Lower leg skin (tissue), 4 donors: ENCODE results near the gene NOX4. TPM values are rescaled to one million over a fixed set of nuclear protein-coding genes. Genes with fewer than 3 reads are reported as not detected.
A peak's percentile ranks its signal among the peaks of the same experiment; 100 is the strongest.

Source experiments
- DNase-seq, 2 donors: peaks; one replicate each; pipeline ENCODE4 v3.0.0-alpha.2; 2019; ENCODE audit warnings: low spot score in 2 of 2
- H3K4me3 ChIP-seq: fragments of 200-600 bp; sonication (generic); 2 replicates; pipeline ENCODE4 v1.5.1; 2017; ENCODE audit warnings: mild to moderate bottlenecking, low read depth; ENCODE audit not compliant: poor library complexity, severe bottlenecking
- POLR2A ChIP-seq, 2 donors: fragments of 450-650 bp; IDR thresholded peaks; one replicate each; pipeline ENCODE4 v1.6.1; 2016 to 2017; ENCODE audit warnings: antibody characterized with exemption in 2 of 2, mild to moderate bottlenecking in 1 of 2, moderate library complexity in 1 of 2
- WGBS, 2 donors: methylation state at CpG; one replicate each; pipeline ENCODE4 v1.1.5; 2018; 5-methylcytosine and 5-hydroxymethylcytosine counted together
- intact Hi-C: fragments of 100-400 bp; cut with DNase I; formaldehyde crosslinking; loops from one replicate; pipeline ENCODE4 v1.15.0; 2023; ENCODE audit warnings: low total_unique reads
- total RNA-seq, 4 donors: library from RNA; depleted of rRNA; stranded (reverse); fragments of >200 nt; gene quantifications; one replicate each; pipeline ENCODE4 v1.1.0, GENCODE V29; 2016
- TF ChIP-seq, protein P1 (sequence below), 3 donors: fragments of 450-650 bp; IDR thresholded peaks; one replicate each; pipeline ENCODE4 v1.5.1; 2016; ENCODE audit warnings: antibody characterized with exemption in 3 of 3, mild to moderate bottlenecking in 3 of 3, moderate library complexity in 2 of 3

The NOX4 gene
- total RNA-seq, 4 donors from 2014 or later: 1.2 to 8.3 (median 2.8) TPM

- TF ChIP-seq, protein P1, sequence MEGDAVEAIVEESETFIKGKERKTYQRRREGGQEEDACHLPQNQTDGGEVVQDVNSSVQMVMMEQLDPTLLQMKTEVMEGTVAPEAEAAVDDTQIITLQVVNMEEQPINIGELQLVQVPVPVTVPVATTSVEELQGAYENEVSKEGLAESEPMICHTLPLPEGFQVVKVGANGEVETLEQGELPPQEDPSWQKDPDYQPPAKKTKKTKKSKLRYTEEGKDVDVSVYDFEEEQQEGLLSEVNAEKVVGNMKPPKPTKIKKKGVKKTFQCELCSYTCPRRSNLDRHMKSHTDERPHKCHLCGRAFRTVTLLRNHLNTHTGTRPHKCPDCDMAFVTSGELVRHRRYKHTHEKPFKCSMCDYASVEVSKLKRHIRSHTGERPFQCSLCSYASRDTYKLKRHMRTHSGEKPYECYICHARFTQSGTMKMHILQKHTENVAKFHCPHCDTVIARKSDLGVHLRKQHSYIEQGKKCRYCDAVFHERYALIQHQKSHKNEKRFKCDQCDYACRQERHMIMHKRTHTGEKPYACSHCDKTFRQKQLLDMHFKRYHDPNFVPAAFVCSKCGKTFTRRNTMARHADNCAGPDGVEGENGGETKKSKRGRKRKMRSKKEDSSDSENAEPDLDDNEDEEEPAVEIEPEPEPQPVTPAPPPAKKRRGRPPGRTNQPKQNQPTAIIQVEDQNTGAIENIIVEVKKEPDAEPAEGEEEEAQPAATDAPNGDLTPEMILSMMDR (IDR thresholded peaks at IDR 0.05): no peak
- intact Hi-C loops: no loop called here
- no peak overlapping the region for H3K4me3 ChIP-seq
- DNase-seq: no peak
- WGBS, 2 donors: 76 to 85% methylated on average over 2 of the region's 2 CpGs
Measured at GRCh38 chr11:89503422-89503821, 12.2 kb upstream of the NOX4 start.

DNA sequence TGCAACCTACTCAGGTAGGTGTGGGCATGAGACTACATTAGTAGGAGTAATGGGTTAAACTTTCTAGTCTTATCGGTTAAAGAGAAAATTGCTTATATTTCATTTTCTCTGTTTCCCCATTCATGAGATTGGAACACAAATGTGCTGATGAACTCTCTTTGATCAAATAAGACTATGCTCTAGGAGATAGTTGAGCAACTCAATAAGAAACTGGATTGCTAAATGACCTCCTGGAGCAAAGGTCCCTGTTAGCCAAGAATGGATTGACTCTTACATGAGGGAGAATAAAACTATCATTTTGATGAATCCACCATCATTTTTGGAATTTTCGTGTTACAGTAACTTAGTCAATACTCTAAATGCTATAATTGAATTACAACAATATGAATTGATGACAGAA is 11.1 kb upstream of the NOX4 start:
- DNase-seq: no peak
- TF ChIP-seq POLR2A (IDR thresholded peaks at IDR 0.05): no peak
- TF ChIP-seq, protein P1 (IDR thresholded peaks at IDR 0.05): no peak
- H3K4me3 ChIP-seq: no peak overlapping the region
- intact Hi-C loops: no loop called here
- WGBS, 2 donors: 88% methylated on average over 2 of the region's 2 CpGs

DNA sequence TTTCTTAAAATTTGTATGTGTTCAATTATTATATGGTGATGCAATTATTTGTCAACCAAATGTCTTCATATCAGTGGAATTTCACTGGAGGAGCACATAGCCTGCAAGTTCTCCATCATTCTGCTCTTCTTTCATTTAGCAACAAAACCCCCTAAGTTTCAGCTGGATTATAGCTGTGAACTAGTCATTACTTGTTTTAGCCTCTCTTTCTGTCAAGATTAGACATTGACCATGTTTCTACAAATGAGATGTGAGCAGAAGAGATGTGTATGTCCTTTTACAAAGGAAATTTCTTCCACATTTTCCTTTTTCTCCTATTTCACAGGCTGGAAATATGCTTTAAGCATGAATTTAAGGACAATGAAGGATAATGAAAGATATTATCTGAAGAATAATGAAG is 9.2 kb upstream of the NOX4 start:
- TF ChIP-seq, protein P1 (IDR thresholded peaks at IDR 0.05): no peak
- no peak for TF ChIP-seq POLR2A (IDR thresholded peaks at IDR 0.05)
- intact Hi-C loops: no loop called here
- no peak overlapping the region for H3K4me3 ChIP-seq
- DNase-seq: no peak

DNA sequence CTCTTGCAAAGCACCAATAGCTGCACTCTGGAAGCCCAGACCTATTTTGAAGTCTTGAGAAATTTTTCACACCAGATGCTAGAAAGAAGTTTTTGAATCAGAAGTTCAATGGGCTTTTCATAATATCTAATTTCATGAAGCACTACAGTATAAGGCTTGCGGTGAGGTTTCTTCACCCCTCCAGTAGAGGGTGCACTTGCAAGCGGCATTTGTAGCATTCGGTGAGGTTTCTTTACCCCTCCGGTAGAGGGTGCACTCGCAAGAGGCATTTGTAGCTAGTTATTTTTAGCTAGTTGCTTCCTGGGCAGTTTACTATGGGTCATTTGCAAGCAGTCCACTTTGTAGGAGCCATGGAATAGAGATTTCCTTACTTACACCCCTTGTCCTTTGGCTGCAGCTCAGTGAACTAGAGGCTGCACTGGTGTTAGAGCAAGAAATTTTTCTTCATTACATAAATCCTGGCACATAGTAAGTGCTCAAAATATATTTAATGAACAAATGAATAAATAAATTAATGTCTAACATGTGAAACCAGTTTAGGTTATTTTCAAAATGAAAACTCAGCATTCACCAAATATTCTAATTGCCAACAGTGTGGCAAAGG is 7.8 kb upstream of the NOX4 start:
- TF ChIP-seq, protein P1 (IDR thresholded peaks at IDR 0.05): no peak
- TF ChIP-seq POLR2A (IDR thresholded peaks at IDR 0.05): no peak
- no peak overlapping the region for H3K4me3 ChIP-seq
- DNase-seq: no peak
- 87 to 94% methylated on average over 5 of the region's 5 CpGs for WGBS, 2 donors
- intact Hi-C loops: no loop called here

DNA sequence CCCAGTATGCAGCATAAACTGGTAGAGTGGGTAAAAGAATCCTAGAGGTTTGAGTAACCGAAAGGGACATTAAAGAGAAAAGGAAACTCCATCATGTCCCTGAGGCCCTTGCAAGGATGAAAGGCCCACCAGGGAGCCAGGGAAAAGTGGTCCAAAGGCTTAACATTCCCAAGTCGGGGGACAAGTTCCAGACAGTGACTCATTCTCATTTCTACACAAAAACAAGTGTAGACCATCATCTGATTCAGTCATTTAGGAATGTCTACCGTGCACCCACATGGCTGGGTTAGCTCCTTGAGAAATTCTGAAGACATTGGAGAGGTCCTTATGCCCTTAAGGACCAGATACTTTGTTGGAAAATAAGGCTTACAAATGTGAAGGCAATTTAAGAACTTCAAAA is 4.8 kb upstream of the NOX4 start:
- intact Hi-C loops: no loop called here
- TF ChIP-seq, protein P1 (IDR thresholded peaks at IDR 0.05): no peak
- TF ChIP-seq POLR2A (IDR thresholded peaks at IDR 0.05): no peak
- 36 to 38% methylated on average over 3 of the region's 3 CpGs for WGBS, 2 donors
- peak in 1 of 2 donors; percentile 32 for DNase-seq
- no peak overlapping the region for H3K4me3 ChIP-seq

- WGBS, 2 donors: 92 to 98% methylated on average over 3 of the region's 3 CpGs
- intact Hi-C loops: no loop called here
- no peak for TF ChIP-seq POLR2A (IDR thresholded peaks at IDR 0.05)
- TF ChIP-seq, protein P1 (IDR thresholded peaks at IDR 0.05): no peak
- DNase-seq: no peak
- no peak overlapping the region for H3K4me3 ChIP-seq
Measured at GRCh38 chr11:89493431-89493830, 2.3 kb upstream of the NOX4 start.
